ENCODE measurements around the gene PLEKHG7.

GRCh38 chr12:92717202-92717601 is 14.4 kb downstream of the PLEKHG7 start:
- no peak for TF ChIP-seq POLR2A (IDR thresholded peaks at IDR 0.05)
- TF ChIP-seq CTCF (IDR thresholded peaks at IDR 0.05 in 8 of 11, conservative IDR thresholded peaks at IDR 0.05 in 3 of 11): peak in 3 of 11 experiments; percentile 23 to 29 (median 26)
- no peak for TF ChIP-seq POLR2AphosphoS5 (IDR thresholded peaks at IDR 0.05)

All from spleen (tissue), 7 donors.